Neural progenitor cell (in vitro differentiated cells): ENCODE results near the gene EFCAB11. TPM values are rescaled to one million over a fixed set of nuclear protein-coding genes. Genes with fewer than 3 reads are reported as not detected.

Source experiments
- DNase-seq: peaks from one replicate; pipeline ENCODE4 v3.0.0-alpha.2; 2016; ENCODE audit warnings: low spot score
- H2AFZ ChIP-seq: fragments of 200-600 bp; sonication (generic); replicated peaks from 2 replicates; pipeline ENCODE4 v1.6.1; 2016; ENCODE audit warnings: antibody characterized with exemption
- H3F3A ChIP-seq: fragments of 200-600 bp; sonication (generic); 2 replicates; pipeline ENCODE4 v1.6.1; 2016; ENCODE audit warnings: antibody characterized with exemption, low read depth
- H3K27ac ChIP-seq: fragments of 200-600 bp; sonication (generic); 2 replicates; pipeline ENCODE4 v1.5.1; 2016; ENCODE audit warnings: mild to moderate bottlenecking
- H3K27me3 ChIP-seq: fragments of 200-600 bp; sonication (generic); 2 replicates; pipeline ENCODE4 v1.6.1; 2016; ENCODE audit warnings: mild to moderate bottlenecking, moderate library complexity
- H3K36me3 ChIP-seq: fragments of 200-600 bp; sonication (generic); 2 replicates; pipeline ENCODE4 v1.5.1; 2016
- H3K4me1 ChIP-seq: fragments of 200-600 bp; sonication (generic); 2 replicates; pipeline ENCODE4 v1.6.1; 2016; ENCODE audit warnings: mixed run types
- H3K4me2 ChIP-seq: fragments of 200-600 bp; sonication (generic); 2 replicates; pipeline ENCODE4 v1.6.1; 2016
- H3K4me3 ChIP-seq: fragments of 200-600 bp; sonication (generic); 2 replicates; pipeline ENCODE4 v1.5.1; 2016
- H3K79me2 ChIP-seq: fragments of 200-600 bp; sonication (generic); 2 replicates; pipeline ENCODE4 v1.6.1; 2016; ENCODE audit warnings: low read depth
- H3K9ac ChIP-seq: fragments of 200-600 bp; sonication (generic); 2 replicates; pipeline ENCODE4 v1.6.1; 2016
- H3K9me3 ChIP-seq: fragments of 200-600 bp; sonication (generic); 2 replicates; pipeline ENCODE4 v1.5.1; 2016; ENCODE audit warnings: low read depth
- H4K20me1 ChIP-seq: fragments of 200-600 bp; sonication (generic); 2 replicates; pipeline ENCODE4 v1.6.1; 2016; ENCODE audit warnings: low read depth
- H3K27ac Mint-ChIP-seq: 3 replicates; pipeline ENCODE4 v1.8.0; 2021; ENCODE audit warnings: mixed read lengths
- H3K27me3 Mint-ChIP-seq: 2 replicates; pipeline ENCODE4 v1.8.0; 2022; ENCODE audit warnings: low read depth, mild to moderate bottlenecking, inconsistent platforms, moderate library complexity, mixed read lengths; ENCODE audit not compliant: insufficient read depth
- H3K36me3 Mint-ChIP-seq: 3 replicates; pipeline ENCODE4 v1.8.0; 2021; ENCODE audit warnings: mixed read lengths
- H3K4me1 Mint-ChIP-seq: 3 replicates; pipeline ENCODE4 v1.8.0; 2021; ENCODE audit warnings: mixed read lengths
- H3K4me3 Mint-ChIP-seq: 3 replicates; pipeline ENCODE4 v1.8.0; 2021; ENCODE audit warnings: mild to moderate bottlenecking, moderate library complexity, mixed read lengths
- H3K9me3 Mint-ChIP-seq: 3 replicates; pipeline ENCODE4 v1.8.0; 2020; ENCODE audit warnings: mixed read lengths
- EZH2 ChIP-seq: fragments of 200-600 bp; sonication (generic); IDR thresholded peaks from 2 replicates; pipeline ENCODE4 v1.6.1; 2017; ENCODE audit warnings: antibody characterized with exemption, mild to moderate bottlenecking, moderate library complexity
- EZH2phosphoT487 ChIP-seq: fragments of 200-600 bp; sonication (generic); IDR thresholded peaks from 2 replicates; pipeline ENCODE4 v1.6.1; 2017; ENCODE audit warnings: antibody characterized with exemption
- total RNA-seq: library from RNA; depleted of rRNA; stranded (reverse); fragments of >200 nt; gene quantifications from 2 replicates; pipeline ENCODE4 v1.2.3, GENCODE V29; 2015; ENCODE audit warnings: low replicate concordance
- TF ChIP-seq, protein P1 (sequence below): fragments of 200-600 bp; sonication (generic); IDR thresholded peaks from 2 replicates; pipeline ENCODE4 v1.5.1; 2017; ENCODE audit warnings: antibody characterized with exemption, mild to moderate bottlenecking

The EFCAB11 gene
- total RNA-seq, 1 donor from 2014 or later, result 27.6 TPM

GRCh38 chr14:89963288-89963978, 8.9 kb upstream of the EFCAB11 start:
- H3K4me2 ChIP-seq, result no peak overlapping the region
- H3K27me3 ChIP-seq, result no peaks in the 10 kb centered on the region
- no peaks in the 10 kb centered on the region for H3K9me3 ChIP-seq
- peaks cover 21% of the 10 kb centered on the region for H4K20me1 ChIP-seq
- DNase-seq, result no peak
- H3K36me3 ChIP-seq, result no peaks in the 10 kb centered on the region
- Mint-ChIP-seq H3K36me3 (peaks cover 24% of the 10 kb centered on the region), H3K4me3 (no peak overlapping the region), H3K9me3 (no peaks in the 10 kb centered on the region), H3K27ac (no peak overlapping the region), H3K27me3 (no peaks in the 10 kb centered on the region), H3K4me1 (peaks cover 8% of the 10 kb centered on the region)
- H2AFZ ChIP-seq, result no peak overlapping the region
- H3K9ac ChIP-seq, result no peak overlapping the region
- H3K79me2 ChIP-seq, result peaks cover 41% of the 10 kb centered on the region
- H3K4me1 ChIP-seq, result peaks cover 10% of the 10 kb centered on the region
- H3K4me3 ChIP-seq, result no peak overlapping the region
- H3K27ac ChIP-seq, result no peak overlapping the region
- TF ChIP-seq, protein P1, sequence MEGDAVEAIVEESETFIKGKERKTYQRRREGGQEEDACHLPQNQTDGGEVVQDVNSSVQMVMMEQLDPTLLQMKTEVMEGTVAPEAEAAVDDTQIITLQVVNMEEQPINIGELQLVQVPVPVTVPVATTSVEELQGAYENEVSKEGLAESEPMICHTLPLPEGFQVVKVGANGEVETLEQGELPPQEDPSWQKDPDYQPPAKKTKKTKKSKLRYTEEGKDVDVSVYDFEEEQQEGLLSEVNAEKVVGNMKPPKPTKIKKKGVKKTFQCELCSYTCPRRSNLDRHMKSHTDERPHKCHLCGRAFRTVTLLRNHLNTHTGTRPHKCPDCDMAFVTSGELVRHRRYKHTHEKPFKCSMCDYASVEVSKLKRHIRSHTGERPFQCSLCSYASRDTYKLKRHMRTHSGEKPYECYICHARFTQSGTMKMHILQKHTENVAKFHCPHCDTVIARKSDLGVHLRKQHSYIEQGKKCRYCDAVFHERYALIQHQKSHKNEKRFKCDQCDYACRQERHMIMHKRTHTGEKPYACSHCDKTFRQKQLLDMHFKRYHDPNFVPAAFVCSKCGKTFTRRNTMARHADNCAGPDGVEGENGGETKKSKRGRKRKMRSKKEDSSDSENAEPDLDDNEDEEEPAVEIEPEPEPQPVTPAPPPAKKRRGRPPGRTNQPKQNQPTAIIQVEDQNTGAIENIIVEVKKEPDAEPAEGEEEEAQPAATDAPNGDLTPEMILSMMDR, result no peak
- TF ChIP-seq EZH2, result no peak
- TF ChIP-seq EZH2phosphoT487, result no peak
- H3F3A ChIP-seq, result no peaks in the 10 kb centered on the region

- H3K27ac Mint-ChIP-seq, result no peak overlapping the region
- H3K36me3 Mint-ChIP-seq, result peaks cover 17% of the 10 kb centered on the region
- peaks cover 25% of the 10 kb centered on the region for H3K4me1 Mint-ChIP-seq
- peaks cover 40% of the 10 kb centered on the region for H4K20me1 ChIP-seq
- no peaks in the 10 kb centered on the region for H3K27me3 Mint-ChIP-seq
- no peaks in the 10 kb centered on the region for H3K36me3 ChIP-seq
- no peak overlapping the region for H3K4me2 ChIP-seq
- no peaks in the 10 kb centered on the region for H3K9me3 ChIP-seq
- no peak for TF ChIP-seq EZH2
- TF ChIP-seq, protein P1, result no peak
- TF ChIP-seq EZH2phosphoT487, result no peak
- no peak overlapping the region for H3K4me3 Mint-ChIP-seq
- H3K27ac ChIP-seq, result no peak overlapping the region
- no peak for DNase-seq
- no peaks in the 10 kb centered on the region for H3K9me3 Mint-ChIP-seq
- H3K79me2 ChIP-seq, result peaks cover 66% of the 10 kb centered on the region
- H3K27me3 ChIP-seq, result no peaks in the 10 kb centered on the region
- H3K4me3 ChIP-seq, result no peak overlapping the region
- H3K4me1 ChIP-seq, result peaks cover 18% of the 10 kb centered on the region
- no peak overlapping the region for H2AFZ ChIP-seq
- no peaks in the 10 kb centered on the region for H3F3A ChIP-seq
- no peak overlapping the region for H3K9ac ChIP-seq
Observed at GRCh38 chr14:89960914-89961313, 6.4 kb upstream of the EFCAB11 start.

GRCh38 chr14:89959853-89960445, 5.4 kb upstream of the EFCAB11 start:
- Histone ChIP-seq H3F3A (no peaks in the 10 kb centered on the region), H3K36me3 (no peaks in the 10 kb centered on the region), H3K27me3 (no peaks in the 10 kb centered on the region), H3K4me3 (no peak overlapping the region), H3K27ac (no peak overlapping the region), H3K4me1 (peaks cover 18% of the 10 kb centered on the region), H4K20me1 (peaks cover 40% of the 10 kb centered on the region), H3K4me2 (no peak overlapping the region), H3K9ac (no peak overlapping the region), H3K79me2 (peaks cover 66% of the 10 kb centered on the region), H2AFZ (no peak overlapping the region), H3K9me3 (no peaks in the 10 kb centered on the region)
- Mint-ChIP-seq H3K36me3 (peaks cover 17% of the 10 kb centered on the region), H3K27me3 (no peaks in the 10 kb centered on the region), H3K4me3 (no peak overlapping the region), H3K9me3 (no peaks in the 10 kb centered on the region), H3K4me1 (peaks cover 28% of the 10 kb centered on the region), H3K27ac (no peak overlapping the region)
- TF ChIP-seq EZH2 (no peak), EZH2phosphoT487 (no peak)
- TF ChIP-seq, protein P1, result no peak
- DNase-seq, result no peak
